Karpas-422 (cell line): Measurements from ENCODE around the gene KCNK7. TPM values are rescaled to one million over a fixed set of nuclear protein-coding genes. Genes with fewer than 3 reads are reported as not detected.

ENCODE experiments used
- DNase-seq: peaks from one replicate; pipeline ENCODE4 v3.0.0-alpha.2; 2015
- H2AFZ ChIP-seq: fragments of 200-600 bp; sonication (generic); 2 replicates; pipeline ENCODE4 v1.6.1; 2014; ENCODE audit warnings: antibody characterized with exemption, low read length, mixed read lengths
- H3K27ac ChIP-seq: fragments of 200-600 bp; sonication (generic); 2 replicates; pipeline ENCODE4 v1.5.1; 2014; ENCODE audit warnings: mild to moderate bottlenecking, low read length, moderate library complexity
- H3K27me3 ChIP-seq: fragments of 200-600 bp; sonication (generic); 2 replicates; pipeline ENCODE4 v1.6.1; 2014; ENCODE audit warnings: low read length, mixed read lengths
- H3K36me3 ChIP-seq: fragments of 200-600 bp; sonication (generic); 2 replicates; pipeline ENCODE4 v1.6.1; 2014; ENCODE audit warnings: low read length, mixed read lengths; ENCODE audit not compliant: insufficient read depth
- H3K4me1 ChIP-seq: fragments of 200-600 bp; sonication (generic); 2 replicates; pipeline ENCODE4 v1.6.1; 2014; ENCODE audit warnings: mild to moderate bottlenecking, low read length, mixed read lengths
- H3K4me2 ChIP-seq: fragments of 200-600 bp; sonication (generic); 2 replicates; pipeline ENCODE4 v1.6.1; 2014; ENCODE audit warnings: low read length, low read depth, mild to moderate bottlenecking; ENCODE audit not compliant: poor library complexity, severe bottlenecking
- H3K4me3 ChIP-seq: fragments of 200-600 bp; sonication (generic); 2 replicates; pipeline ENCODE4 v1.5.1; 2014; ENCODE audit warnings: mild to moderate bottlenecking, antibody characterized with exemption, low read length, mixed read lengths
- H3K79me2 ChIP-seq: fragments of 200-600 bp; sonication (generic); 2 replicates; pipeline ENCODE4 v1.6.1; 2014; ENCODE audit warnings: mild to moderate bottlenecking, low read length, mixed read lengths
- H3K9ac ChIP-seq: fragments of 200-600 bp; sonication (generic); 2 replicates; pipeline ENCODE4 v1.6.0; 2014; ENCODE audit warnings: low read length
- H3K9me2 ChIP-seq: fragments of 200-600 bp; sonication (generic), shearing (Covaris generic); replicated peaks from 2 replicates; pipeline ENCODE4 v1.6.0; 2014; ENCODE audit warnings: mild to moderate bottlenecking, low read length, moderate library complexity; ENCODE audit not compliant: insufficient read depth
- H3K9me3 ChIP-seq: fragments of 300-700, 200-600 bp; sonication (generic); 2 replicates; pipeline ENCODE4 v1.6.1; 2014; ENCODE audit warnings: low read length, mixed read lengths
- H4K20me1 ChIP-seq: fragments of 200-600 bp; sonication (generic); 2 replicates; pipeline ENCODE4 v1.6.1; 2014; ENCODE audit warnings: mild to moderate bottlenecking, antibody characterized with exemption, low read length, low read depth; ENCODE audit not compliant: insufficient read depth
- total RNA-seq: library from RNA; depleted of rRNA; stranded (reverse); fragments of >200 nt; shearing (Covaris generic); gene quantifications from 2 replicates; pipeline ENCODE4 v1.2.3, GENCODE V29; 2014; ENCODE audit warnings: low replicate concordance

KCNK7 gene
- total RNA-seq, 1 experiment from 2014 or later, result 0.48 TPM

- H3K27ac ChIP-seq, result no peak overlapping the region
- no peaks in the 10 kb centered on the region for H3K9me3 ChIP-seq
- no peaks in the 10 kb centered on the region for H4K20me1 ChIP-seq
- H3K4me2 ChIP-seq, result no peak overlapping the region
- H3K9me2 ChIP-seq, result no peaks in the 10 kb centered on the region
- no peaks in the 10 kb centered on the region for H3K27me3 ChIP-seq
- H3K9ac ChIP-seq, result no peak overlapping the region
- peaks cover 22% of the 10 kb centered on the region for H3K4me1 ChIP-seq
- no peak overlapping the region for H3K4me3 ChIP-seq
- H2AFZ ChIP-seq, result no peak overlapping the region
- H3K79me2 ChIP-seq, result no peaks in the 10 kb centered on the region
- H3K36me3 ChIP-seq, result no peaks in the 10 kb centered on the region
- DNase-seq, result no peak
Measured at GRCh38 chr11:65556470-65557279, 38.9 kb downstream of the KCNK7 start.

DNA sequence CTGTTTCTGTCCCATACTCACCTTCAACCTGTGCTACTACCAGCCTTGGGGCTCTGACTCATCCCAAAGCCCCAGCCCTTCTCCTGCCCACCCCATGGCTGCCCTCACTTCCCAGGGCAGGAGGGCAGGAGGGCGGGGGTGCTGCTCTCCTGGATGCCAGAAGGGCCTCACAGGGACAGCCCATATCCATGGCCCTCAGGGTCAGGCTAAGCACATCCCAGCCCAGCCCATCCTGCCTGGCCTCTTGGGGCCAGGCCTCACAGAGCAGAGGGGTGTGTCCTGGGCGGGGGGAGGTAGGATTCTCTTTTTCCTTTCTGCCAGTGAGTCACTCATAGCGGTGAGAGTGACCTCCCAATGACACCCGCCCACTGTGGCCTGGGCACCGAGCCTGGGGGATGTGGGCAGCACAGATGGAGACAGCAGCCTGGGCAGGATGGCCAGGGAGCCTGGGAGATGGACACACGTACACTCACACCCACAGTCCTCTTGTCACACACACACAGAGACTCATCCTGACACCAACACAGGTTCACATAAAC, 39.8 kb downstream of the KCNK7 start:
- H3K9ac ChIP-seq, result no peak overlapping the region
- no peaks in the 10 kb centered on the region for H3K9me2 ChIP-seq
- no peak overlapping the region for H3K27ac ChIP-seq
- no peak overlapping the region for H3K4me2 ChIP-seq
- H3K4me3 ChIP-seq, result no peak overlapping the region
- H3K9me3 ChIP-seq, result no peaks in the 10 kb centered on the region
- peaks cover 21% of the 10 kb centered on the region for H3K4me1 ChIP-seq
- no peaks in the 10 kb centered on the region for H3K36me3 ChIP-seq
- no peak for DNase-seq
- no peaks in the 10 kb centered on the region for H4K20me1 ChIP-seq
- no peaks in the 10 kb centered on the region for H3K79me2 ChIP-seq
- no peaks in the 10 kb centered on the region for H3K27me3 ChIP-seq
- no peak overlapping the region for H2AFZ ChIP-seq

- Histone ChIP-seq H3K4me1 (peaks cover 20% of the 10 kb centered on the region), H3K4me2 (no peak overlapping the region), H3K27me3 (no peaks in the 10 kb centered on the region), H3K36me3 (no peaks in the 10 kb centered on the region), H3K27ac (no peak overlapping the region), H2AFZ (no peak overlapping the region), H4K20me1 (no peaks in the 10 kb centered on the region), H3K9ac (no peak overlapping the region), H3K9me3 (no peaks in the 10 kb centered on the region), H3K9me2 (no peaks in the 10 kb centered on the region), H3K4me3 (no peak overlapping the region), H3K79me2 (no peaks in the 10 kb centered on the region)
- DNase-seq, result no peak
Measured at GRCh38 chr11:65554842-65555430, 40.7 kb downstream of the KCNK7 start.

- no peaks in the 10 kb centered on the region for H3K9me3 ChIP-seq
- no peak overlapping the region for H3K4me2 ChIP-seq
- peaks cover 20% of the 10 kb centered on the region for H3K4me1 ChIP-seq
- H3K27ac ChIP-seq, result no peak overlapping the region
- H3K36me3 ChIP-seq, result no peaks in the 10 kb centered on the region
- H3K9ac ChIP-seq, result no peak overlapping the region
- no peak overlapping the region for H2AFZ ChIP-seq
- no peaks in the 10 kb centered on the region for H4K20me1 ChIP-seq
- H3K79me2 ChIP-seq, result no peaks in the 10 kb centered on the region
- no peak for DNase-seq
- H3K27me3 ChIP-seq, result no peaks in the 10 kb centered on the region
- H3K4me3 ChIP-seq, result no peak overlapping the region
- no peaks in the 10 kb centered on the region for H3K9me2 ChIP-seq
Measured at GRCh38 chr11:65554057-65554818, 41.4 kb downstream of the KCNK7 start.

DNA sequence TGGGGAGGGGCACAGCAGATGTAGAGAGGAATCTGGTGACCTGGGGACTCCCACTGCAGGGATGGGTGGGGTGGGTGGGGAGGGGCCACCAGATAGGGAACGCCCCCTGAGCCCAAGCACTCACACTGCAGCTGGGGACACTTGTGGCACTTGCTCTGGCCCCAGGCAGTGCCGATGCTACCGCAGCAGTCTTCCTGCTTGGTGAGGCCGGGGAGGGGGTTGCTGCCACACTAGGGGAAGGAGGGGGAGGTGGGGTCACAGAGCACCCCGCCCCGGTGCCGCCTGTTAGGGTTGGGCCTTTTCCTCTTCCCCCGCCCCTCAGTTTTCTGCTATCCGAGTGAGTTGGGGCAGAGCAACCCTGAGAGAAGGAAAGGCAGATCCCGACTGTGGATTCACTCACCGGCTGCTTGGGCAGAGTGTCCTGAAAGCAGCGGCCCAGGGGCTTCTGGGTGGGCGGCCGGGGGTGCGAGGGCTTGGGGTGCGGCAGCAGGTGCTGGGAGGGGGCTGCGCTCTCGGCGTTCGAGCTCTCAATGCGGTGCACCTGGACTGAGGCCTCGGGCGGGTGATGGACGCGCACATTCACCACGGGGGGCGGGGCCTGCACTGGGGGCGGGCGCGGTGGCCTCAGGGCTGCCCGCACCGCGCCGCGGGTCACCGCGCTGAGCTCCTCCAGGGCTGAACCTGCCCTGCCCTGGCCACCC, 42.1 kb downstream of the KCNK7 start:
- Histone ChIP-seq H3K9me2 (no peaks in the 10 kb centered on the region), H3K9ac (no peak overlapping the region), H3K9me3 (no peaks in the 10 kb centered on the region), H2AFZ (no peak overlapping the region), H3K79me2 (no peaks in the 10 kb centered on the region), H4K20me1 (no peaks in the 10 kb centered on the region), H3K27ac (no peak overlapping the region), H3K27me3 (no peaks in the 10 kb centered on the region), H3K4me1 (peaks cover 17% of the 10 kb centered on the region), H3K4me2 (no peak overlapping the region), H3K36me3 (no peaks in the 10 kb centered on the region), H3K4me3 (no peak overlapping the region)
- DNase-seq, result peak; percentile 78

- no peaks in the 10 kb centered on the region for H3K9me3 ChIP-seq
- H3K27ac ChIP-seq, result no peak overlapping the region
- H3K79me2 ChIP-seq, result no peaks in the 10 kb centered on the region
- H3K4me2 ChIP-seq, result no peak overlapping the region
- H3K36me3 ChIP-seq, result no peaks in the 10 kb centered on the region
- H2AFZ ChIP-seq, result no peak overlapping the region
- H3K9me2 ChIP-seq, result no peaks in the 10 kb centered on the region
- no peak overlapping the region for H3K4me3 ChIP-seq
- no peaks in the 10 kb centered on the region for H4K20me1 ChIP-seq
- no peak overlapping the region for H3K9ac ChIP-seq
- peaks cover 11% of the 10 kb centered on the region; the same call in 1 of the 2 replicates for H3K4me1 ChIP-seq
- DNase-seq, result no peak
- H3K27me3 ChIP-seq, result no peaks in the 10 kb centered on the region
Measured at GRCh38 chr11:65552388-65552951, 43.1 kb downstream of the KCNK7 start.

DNA sequence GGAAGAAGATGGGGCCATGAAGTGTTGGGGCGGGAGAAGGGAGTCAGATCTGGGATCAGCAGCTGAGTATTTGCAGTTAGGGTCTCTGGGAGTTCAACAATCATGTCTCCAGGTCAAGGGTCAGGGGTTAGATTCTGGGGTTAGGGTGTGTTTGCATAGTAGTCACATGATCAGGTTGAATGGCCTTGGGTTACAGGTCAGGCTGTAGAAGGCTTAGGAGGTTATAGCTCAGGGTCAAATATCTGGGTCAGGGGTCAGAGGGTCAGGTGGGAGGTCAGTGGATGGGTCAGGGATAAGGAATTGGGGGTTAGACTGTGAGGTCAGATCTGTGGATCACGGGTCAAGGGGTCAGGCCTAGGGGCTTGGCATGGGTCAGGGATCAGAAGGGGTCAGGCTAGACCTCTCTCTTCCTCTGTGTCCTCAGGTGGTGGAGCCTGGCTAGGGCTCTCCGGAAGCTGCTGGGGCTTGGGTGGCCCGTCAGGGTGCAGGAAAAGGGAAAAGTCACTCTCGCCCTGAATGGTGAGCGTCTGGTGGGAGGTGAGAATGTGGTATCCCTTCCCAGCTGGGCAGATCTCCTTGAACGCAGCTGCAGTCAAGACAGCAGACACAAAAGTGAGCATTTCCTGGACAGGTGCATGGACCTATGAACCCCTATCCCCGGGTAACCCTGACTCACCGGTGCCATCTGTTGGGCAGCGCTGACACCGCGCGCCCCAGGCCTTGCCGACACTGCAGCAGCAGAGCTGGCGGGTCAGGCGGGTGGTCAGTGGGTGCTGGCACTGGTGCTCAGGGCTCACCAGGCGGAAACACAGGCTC, 43.8 kb downstream of the KCNK7 start:
- H3K4me2 ChIP-seq, result no peak overlapping the region
- H3K79me2 ChIP-seq, result no peaks in the 10 kb centered on the region
- no peaks in the 10 kb centered on the region for H3K36me3 ChIP-seq
- peak; percentile 81 for DNase-seq
- no peaks in the 10 kb centered on the region for H3K9me2 ChIP-seq
- no peak overlapping the region for H3K4me3 ChIP-seq
- no peak overlapping the region for H2AFZ ChIP-seq
- no peaks in the 10 kb centered on the region for H4K20me1 ChIP-seq
- H3K9ac ChIP-seq, result no peak overlapping the region
- H3K27me3 ChIP-seq, result no peaks in the 10 kb centered on the region
- no peak overlapping the region for H3K27ac ChIP-seq
- no peaks in the 10 kb centered on the region for H3K9me3 ChIP-seq
- peaks cover 13% of the 10 kb centered on the region for H3K4me1 ChIP-seq
